K562 (cell line): ENCODE measurements around the gene SUMF1. TPM values are rescaled to one million over a fixed set of nuclear protein-coding genes. Genes with fewer than 3 reads are reported as not detected.

Experiments
- ARID1B ChIP-seq: fragments of 450-650 bp; IDR thresholded peaks from 2 replicates; pipeline ENCODE4 v1.6.1; 2016; ENCODE audit warnings: antibody characterized with exemption, mild to moderate bottlenecking, inconsistent platforms
- CBX2 ChIP-seq: fragments of 200-600 bp; sonication (generic); IDR thresholded peaks from one replicate; pipeline ENCODE4 v1.6.1; 2012; ENCODE audit warnings: mild to moderate bottlenecking, low read length, inconsistent platforms; ENCODE audit not compliant: insufficient read depth, poor library complexity, severe bottlenecking
- DIDO1 ChIP-seq: fragments of 450-650 bp; IDR thresholded peaks from 2 replicates; pipeline ENCODE4 v1.6.1; 2016; ENCODE audit warnings: low read depth, missing biosample characterization, missing genetic modification characterization
- KHSRP ChIP-seq: fragments of 450-650 bp; IDR thresholded peaks from 2 replicates; pipeline ENCODE4 v1.6.1; 2017
- MITF ChIP-seq: IDR thresholded peaks from 2 replicates; pipeline ENCODE4 v1.6.1; 2014; ENCODE audit warnings: antibody characterized with exemption
- NRF1 ChIP-seq, 2 experiments: fragments of 450-650 bp; IDR thresholded peaks in 1 of 2; conservative IDR thresholded peaks in 1 of 2; 2 replicates each; pipeline ENCODE4 v1.6.1; 2014; ENCODE audit warnings: mild to moderate bottlenecking in 2 of 2
- PBX2 ChIP-seq, 2 experiments: IDR thresholded peaks in 1 of 2; conservative IDR thresholded peaks in 1 of 2; 2 replicates each; pipeline ENCODE4 v1.6.1; 2016; ENCODE audit warnings: low read depth in 2 of 2, mild to moderate bottlenecking in 1 of 2, missing compliant biosample characterization in 1 of 2, missing genetic modification characterization in 1 of 2, moderate library complexity in 1 of 2
- PHF21A ChIP-seq: fragments of 450-650 bp; IDR thresholded peaks from 2 replicates; pipeline ENCODE4 v1.6.1; 2017; ENCODE audit warnings: low read depth, borderline replicate concordance
- POLR2AphosphoS5 ChIP-seq: IDR thresholded peaks from 2 replicates; pipeline ENCODE4 v1.6.1; 2011; ENCODE audit warnings: mild to moderate bottlenecking, low read depth, low read length, moderate library complexity; ENCODE audit not compliant: control insufficient read depth, insufficient read depth
- SMARCE1 ChIP-seq: fragments of 450-650 bp; IDR thresholded peaks from 2 replicates; pipeline ENCODE4 v1.7.1; 2016; ENCODE audit warnings: mild to moderate bottlenecking
- SPI1 ChIP-seq: IDR thresholded peaks from 2 replicates; pipeline ENCODE4 v1.6.1; 2011; ENCODE audit warnings: low read depth, low read length, control low read depth, borderline replicate concordance
- TRIM24 ChIP-seq, 2 experiments: fragments of 450-650 bp; IDR thresholded peaks; 2 replicates each; pipeline ENCODE4 v1.6.1; 2016
- YY1 ChIP-seq, 3 experiments: IDR thresholded peaks; 2 replicates each; pipeline ENCODE4 v1.6.1; 2011; ENCODE audit warnings: low read length in 2 of 3, mild to moderate bottlenecking in 2 of 3, moderate library complexity in 2 of 3, borderline replicate concordance in 1 of 3, control low read depth in 1 of 3, low read depth in 1 of 3; ENCODE audit not compliant: insufficient read depth in 3 of 3, insufficient replicate concordance in 2 of 3, control insufficient read depth in 1 of 3, insufficient read length in 1 of 3; ENCODE audit errors: extremely low read depth in 1 of 3
- ZKSCAN8 ChIP-seq: fragments of 200-800 bp; sonication (Bioruptor generic); IDR thresholded peaks from 2 replicates; pipeline ENCODE4 v1.6.1; 2016; ENCODE audit warnings: missing genetic modification characterization, missing compliant biosample characterization
- ZNF232 ChIP-seq: sonication (generic); formaldehyde crosslinking; IDR thresholded peaks from 2 replicates; pipeline ENCODE4 v1.8.0; 2022; ENCODE audit warnings: mild to moderate bottlenecking, missing genetic modification reagents
- ZNF311 ChIP-seq: fragments of 250-450 bp; sonication (Bioruptor Pico); IDR thresholded peaks from 2 replicates; pipeline ENCODE4 v1.4.0; 2020; ENCODE audit warnings: mild to moderate bottlenecking, moderate library complexity
- ZNF436 ChIP-seq: fragments of 250-450, 450-650 bp; sonication (Bioruptor Pico); formaldehyde crosslinking; IDR thresholded peaks from 2 replicates; pipeline ENCODE4 v1.7.0; 2020; ENCODE audit warnings: mild to moderate bottlenecking
- ZNF644 ChIP-seq: fragments of 200-800 bp; sonication (Bioruptor generic); IDR thresholded peaks from 2 replicates; pipeline ENCODE4 v1.6.1; 2016; ENCODE audit warnings: low read depth, missing genetic modification characterization, missing compliant biosample characterization
- polyA plus RNA-seq, 8 experiments: library from polyadenylated mRNA; depleted of rRNA in 4 of 8; stranded (reverse) in 5 of 8; unstranded in 3 of 8; fragments of >200 nt; fragmentation: Nextera tagmentation in 2 of 8; fragmentation: Illumina TruSeq in 1 of 8; extraction: Ambion mirVana in 2 of 8; extraction: Trizol in 1 of 8; gene quantifications; 2 replicates each; pipeline versions ENCODE4 v1.2.1 to v1.2.3, GENCODE V29; 2011 to 2014; ENCODE audit warnings: inconsistent platforms in 1 of 8, missing spikeins in 1 of 8
- total RNA-seq, 7 experiments: library from RNA; depleted of rRNA in 6 of 7; stranded (reverse); fragments of >200 nt in 6 of 7; fragmentation: Illumina TruSeq in 2 of 7; extraction: Trizol in 2 of 7; gene quantifications; 2 replicates each; pipeline versions ENCODE4 v1.2.1 to v1.2.3, GENCODE V29; 2011 to 2021; ENCODE audit warnings: low replicate concordance in 1 of 7
- TF ChIP-seq, protein P1 (sequence below): sonication (generic); formaldehyde crosslinking; IDR thresholded peaks from 2 replicates; pipeline ENCODE4 v1.8.1; 2023; ENCODE audit warnings: mild to moderate bottlenecking, missing genetic modification reagents

SUMF1 gene
- total and polyA plus RNA-seq, 9 of the 15 experiments (the other 6 are each of a cell fraction or from before 2014, with no cell fraction given): 1.3 to 7.4 (median 4.2) TPM

- TF ChIP-seq MITF: no peak
- TF ChIP-seq YY1 (IDR thresholded peaks at IDR 0.05; ENCODE audit: borderline replicate concordance in 1 of 3, control insufficient read depth in 1 of 3, extremely low read depth in 1 of 3, insufficient read depth in 3 of 3, insufficient read length in 1 of 3, insufficient replicate concordance in 2 of 3, low read depth in 1 of 3, low read length in 2 of 3): no peak
- TF ChIP-seq DIDO1 (tag): no peak
- 0 out of 2 replicates have a peak, but pooled peaks have one; percentile 28 for TF ChIP-seq SMARCE1
- no peak for TF ChIP-seq PBX2 (CRISPR knock-in tag; IDR thresholded peaks at IDR 0.05; ENCODE audit: low read depth)
- TF ChIP-seq PBX2 (tag; conservative IDR thresholded peaks at IDR 0.05; ENCODE audit: low read depth): peak; percentile 56
- TF ChIP-seq CBX2: no peak
- TF ChIP-seq, protein P1, sequence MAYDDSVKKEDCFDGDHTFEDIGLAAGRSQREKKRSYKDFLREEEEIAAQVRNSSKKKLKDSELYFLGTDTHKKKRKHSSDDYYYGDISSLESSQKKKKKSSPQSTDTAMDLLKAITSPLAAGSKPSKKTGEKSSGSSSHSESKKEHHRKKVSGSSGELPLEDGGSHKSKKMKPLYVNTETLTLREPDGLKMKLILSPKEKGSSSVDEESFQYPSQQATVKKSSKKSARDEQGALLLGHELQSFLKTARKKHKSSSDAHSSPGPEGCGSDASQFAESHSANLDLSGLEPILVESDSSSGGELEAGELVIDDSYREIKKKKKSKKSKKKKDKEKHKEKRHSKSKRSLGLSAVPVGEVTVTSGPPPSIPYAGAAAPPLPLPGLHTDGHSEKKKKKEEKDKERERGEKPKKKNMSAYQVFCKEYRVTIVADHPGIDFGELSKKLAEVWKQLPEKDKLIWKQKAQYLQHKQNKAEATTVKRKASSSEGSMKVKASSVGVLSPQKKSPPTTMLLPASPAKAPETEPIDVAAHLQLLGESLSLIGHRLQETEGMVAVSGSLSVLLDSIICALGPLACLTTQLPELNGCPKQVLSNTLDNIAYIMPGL (CRISPR knock-in tag): no peak
- TF ChIP-seq ARID1B: peak; percentile 81
- peak in 1 of 2 experiments; percentile 40; a peak in 1 of 4 replicates for TF ChIP-seq TRIM24 (IDR thresholded peaks at IDR 0.05)
- TF ChIP-seq ZNF311 (CRISPR knock-in tag): no peak
- TF ChIP-seq ZKSCAN8 (CRISPR knock-in tag): no peak
- no peak for TF ChIP-seq ZNF644
- TF ChIP-seq NRF1 (conservative IDR thresholded peaks at IDR 0.05 in 1 of 2, IDR thresholded peaks at IDR 0.05 in 1 of 2): no peak
- TF ChIP-seq SPI1: no peak
- no peak for TF ChIP-seq PHF21A
- no peak for TF ChIP-seq ZNF232 (CRISPR knock-in tag)
- TF ChIP-seq POLR2AphosphoS5: peak; percentile 41; the same call in 1 of the 2 replicates
- TF ChIP-seq KHSRP: no peak
- no peak for TF ChIP-seq ZNF436
Measured at GRCh38 chr3:4462369-4463040, 4.6 kb downstream of the SUMF1 start (continued).
